NCI-H345 treated with DMSO at 0.1 percent for 48 hours (cell line): ENCODE measurements around the gene ANKRD45.
"Not testable (repeated sequence)": the region's sequence is repeated elsewhere in the genome, so short reads cannot be mapped to it uniquely, and the experiment has no call there.

Experiments used
- DNase-seq: peaks from one replicate; lab custom pipeline; 2025; ENCODE audit not compliant: unreplicated experiment; lab: John Stamatoyannopoulos, UW

Gene ANKRD45

GRCh38 chr1:173573596-173573995 is 96.1 kb downstream of the ANKRD45 start:
- no peak for DNase-seq

- no peak for DNase-seq
Observed at GRCh38 chr1:173572201-173572873, 97.3 kb downstream of the ANKRD45 start.

DNA sequence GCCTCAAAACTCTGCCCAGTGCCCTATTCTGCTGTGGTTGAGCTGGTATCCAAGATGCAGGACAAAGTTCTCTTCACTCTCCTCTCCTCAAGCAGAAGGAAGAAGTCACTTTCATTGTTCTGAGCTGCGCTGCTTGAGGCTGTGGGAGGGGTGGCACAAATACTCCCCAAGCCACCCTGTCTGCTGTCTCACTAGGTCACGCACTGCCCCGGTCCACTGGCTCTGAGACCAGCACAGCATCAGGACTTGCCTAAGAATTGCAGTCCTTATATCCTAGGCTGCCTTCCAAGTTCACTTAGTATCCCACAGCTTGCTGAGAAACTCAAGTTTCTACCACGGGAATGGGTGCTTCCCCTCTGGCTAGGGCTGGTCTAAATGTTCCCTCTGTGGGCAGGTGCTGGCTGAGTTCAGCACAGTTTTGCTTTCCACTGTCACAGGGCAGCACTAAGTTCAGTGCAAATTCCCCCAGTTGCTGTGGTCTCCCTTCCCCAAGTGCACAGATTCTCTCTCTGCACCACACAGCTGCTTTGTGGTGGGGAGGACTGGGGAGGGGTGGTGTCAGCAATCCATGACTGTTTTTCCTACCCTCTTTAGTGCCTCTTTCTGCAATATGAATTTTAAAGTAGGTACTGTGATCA is 99.2 kb downstream of the ANKRD45 start:
- no peak for DNase-seq

- no peak for DNase-seq
Observed at GRCh38 chr1:173568483-173568882, 101.2 kb downstream of the ANKRD45 start.

GRCh38 chr1:173563846-173564245 is 105.8 kb downstream of the ANKRD45 start:
- DNase-seq: not testable (repeated sequence)

GRCh38 chr1:173562813-173563212 is 106.8 kb downstream of the ANKRD45 start:
- DNase-seq: no peak

DNA sequence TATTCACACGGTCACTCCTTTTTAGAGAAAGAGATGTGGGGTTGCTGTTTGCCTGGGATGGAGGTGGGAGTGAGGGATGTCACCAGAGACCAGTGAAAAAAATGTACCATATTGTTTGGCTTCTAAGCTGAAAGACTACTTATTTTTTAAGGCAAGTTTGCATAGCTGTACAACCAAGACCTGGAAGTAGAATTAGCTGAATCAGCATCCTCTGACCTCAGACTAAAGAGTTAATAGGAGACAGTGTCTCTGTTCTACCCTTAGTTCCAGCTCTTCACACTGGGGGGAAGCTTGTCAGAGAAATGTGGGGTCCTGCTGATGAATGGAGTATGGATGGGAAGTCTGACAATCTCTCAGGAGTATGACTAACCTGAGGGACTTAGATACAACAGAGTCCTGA is 108.4 kb downstream of the ANKRD45 start:
- no peak for DNase-seq

- no peak for DNase-seq
Observed at GRCh38 chr1:173560285-173560880, 109.3 kb downstream of the ANKRD45 start.
